Liver (tissue), 9 donors: ENCODE results near the gene PTPRH. TPM values are rescaled to one million over a fixed set of nuclear protein-coding genes. Genes with fewer than 3 reads are reported as not detected.

Experiments
- DNase-seq: peaks from one replicate; pipeline ENCODE4 v3.0.0-alpha.2; 2017; ENCODE audit warnings: low spot score
- H3K27ac ChIP-seq, 2 donors: one replicate each; pipeline ENCODE4 v1.7.0; 2013; ENCODE audit warnings: inconsistent platforms in 2 of 2, low read length in 2 of 2, control low read depth in 1 of 2, low read depth in 1 of 2, mild to moderate bottlenecking in 1 of 2
- H3K27me3 ChIP-seq, 4 donors: one replicate each; pipeline versions ENCODE4 v1.6.1 to v1.7.0; 2013; ENCODE audit warnings: low read length in 3 of 4, inconsistent platforms in 1 of 4, mild to moderate bottlenecking in 1 of 4, moderate library complexity in 1 of 4; ENCODE audit not compliant: control insufficient read depth in 4 of 4, insufficient read depth in 4 of 4
- H3K36me3 ChIP-seq, 4 donors: one replicate each; pipeline versions ENCODE4 v1.6.1 to v1.7.0; 2013; ENCODE audit warnings: low read length in 3 of 4, mild to moderate bottlenecking in 3 of 4, low read depth in 1 of 4, moderate library complexity in 1 of 4; ENCODE audit not compliant: control insufficient read depth in 4 of 4, insufficient read depth in 3 of 4
- H3K4me1 ChIP-seq, 4 donors: one replicate each; pipeline versions ENCODE4 v1.6.1 to v1.7.0; 2013; ENCODE audit warnings: low read length in 3 of 4, mild to moderate bottlenecking in 3 of 4, moderate library complexity in 1 of 4; ENCODE audit not compliant: control insufficient read depth in 4 of 4, insufficient read depth in 4 of 4
- H3K4me3 ChIP-seq, 3 donors: one replicate each; pipeline versions ENCODE4 v1.6.1 to v1.7.0; 2013; ENCODE audit warnings: low read length in 3 of 3, control low read depth in 1 of 3, low read depth in 1 of 3, mild to moderate bottlenecking in 1 of 3
- H3K9ac ChIP-seq, 2 donors: one replicate each; pipeline ENCODE4 v1.7.0; 2013; ENCODE audit warnings: low read length in 2 of 2, mild to moderate bottlenecking in 2 of 2, moderate library complexity in 2 of 2, control low read depth in 1 of 2, low read depth in 1 of 2
- H3K9me3 ChIP-seq, 4 donors: one replicate each; pipeline versions ENCODE4 v1.6.1 to v1.7.0; 2013; ENCODE audit warnings: low read length in 3 of 4; ENCODE audit not compliant: control insufficient read depth in 4 of 4
- CTCF ChIP-seq: fragments of 150-350 bp; IDR thresholded peaks from 2 replicates; pipeline ENCODE4 v1.5.1; 2017; ENCODE audit warnings: improper control_type of control experiment, low read depth, low read length; ENCODE audit not compliant: missing input control
- EGR1 ChIP-seq, 2 donors: IDR thresholded peaks; 2 replicates each; pipeline ENCODE4 v1.6.1; 2016 to 2018; ENCODE audit warnings: antibody characterized with exemption in 2 of 2, low read depth in 2 of 2
- FOXA1 ChIP-seq: IDR thresholded peaks from 2 replicates; pipeline ENCODE4 v1.6.1; 2016; ENCODE audit warnings: antibody characterized with exemption
- HNF4G ChIP-seq: IDR thresholded peaks from 2 replicates; pipeline ENCODE4 v1.6.1; 2016; ENCODE audit warnings: antibody characterized with exemption
- JUND ChIP-seq, 2 donors: IDR thresholded peaks; 2 replicates each; pipeline ENCODE4 v1.6.1; 2016; ENCODE audit warnings: antibody characterized with exemption in 2 of 2
- RAD21 ChIP-seq, 2 donors: IDR thresholded peaks; 2 replicates each; pipeline ENCODE4 v1.6.1; 2016; ENCODE audit warnings: antibody characterized with exemption in 2 of 2, mild to moderate bottlenecking in 2 of 2
- RXRA ChIP-seq, 2 donors: IDR thresholded peaks; 2 replicates each; pipeline ENCODE4 v1.6.1; 2017 to 2018; ENCODE audit warnings: antibody characterized with exemption in 2 of 2, mild to moderate bottlenecking in 1 of 2
- SP1 ChIP-seq: IDR thresholded peaks from 2 replicates; pipeline ENCODE4 v1.6.1; 2018; ENCODE audit warnings: antibody characterized with exemption, mild to moderate bottlenecking
- YY1 ChIP-seq: IDR thresholded peaks from 2 replicates; pipeline ENCODE4 v1.6.1; 2016; ENCODE audit warnings: antibody characterized with exemption, mild to moderate bottlenecking
- WGBS: extraction: QIAGEN DNeasy Blood & Tissue Kit; methylation state at CpG from one replicate; pipeline ENCODE4 v1.1.7; 2013; 5-methylcytosine and 5-hydroxymethylcytosine counted together
- polyA plus RNA-seq, 2 donors: library from polyadenylated mRNA; stranded (reverse) in 1 of 2; unstranded in 1 of 2; fragments of 200-250 nt in 1 of 2; fragments of >200 nt in 1 of 2; fragmentation: Nextera tagmentation in 1 of 2; extraction: Ambion mirVana in 1 of 2; gene quantifications; one replicate each; pipeline versions ENCODE4 v1.2.1 to v1.2.3, GENCODE V29; 2013 to 2015
- total RNA-seq, 2 donors: library from RNA; depleted of rRNA; stranded (reverse); fragments of >200 nt; gene quantifications; one replicate each; pipeline ENCODE4 v1.2.3, GENCODE V29; 2014
- TF ChIP-seq, protein P1 (sequence below): IDR thresholded peaks from 2 replicates; pipeline ENCODE4 v1.6.1; 2016; ENCODE audit warnings: antibody characterized with exemption
- TF ChIP-seq, protein P2 (sequence below): IDR thresholded peaks from 2 replicates; pipeline ENCODE4 v1.6.1; 2016; ENCODE audit warnings: antibody characterized with exemption
- TF ChIP-seq, protein P3 (sequence below): IDR thresholded peaks from 2 replicates; pipeline ENCODE4 v1.6.1; 2016; ENCODE audit warnings: antibody characterized with exemption
- TF ChIP-seq, protein P4 (sequence below): IDR thresholded peaks from 2 replicates; pipeline ENCODE4 v1.6.1; 2016; ENCODE audit warnings: antibody characterized with exemption, mild to moderate bottlenecking
- donor health status: healthy.
- donor health status: healthy.
- donor health status: healthy.
- donor health status: healthy.
- donor health status: healthy.

The PTPRH gene
- total and polyA plus RNA-seq, 4 donors = 3.1 to 20.4 (median 11.4) TPM

DNA sequence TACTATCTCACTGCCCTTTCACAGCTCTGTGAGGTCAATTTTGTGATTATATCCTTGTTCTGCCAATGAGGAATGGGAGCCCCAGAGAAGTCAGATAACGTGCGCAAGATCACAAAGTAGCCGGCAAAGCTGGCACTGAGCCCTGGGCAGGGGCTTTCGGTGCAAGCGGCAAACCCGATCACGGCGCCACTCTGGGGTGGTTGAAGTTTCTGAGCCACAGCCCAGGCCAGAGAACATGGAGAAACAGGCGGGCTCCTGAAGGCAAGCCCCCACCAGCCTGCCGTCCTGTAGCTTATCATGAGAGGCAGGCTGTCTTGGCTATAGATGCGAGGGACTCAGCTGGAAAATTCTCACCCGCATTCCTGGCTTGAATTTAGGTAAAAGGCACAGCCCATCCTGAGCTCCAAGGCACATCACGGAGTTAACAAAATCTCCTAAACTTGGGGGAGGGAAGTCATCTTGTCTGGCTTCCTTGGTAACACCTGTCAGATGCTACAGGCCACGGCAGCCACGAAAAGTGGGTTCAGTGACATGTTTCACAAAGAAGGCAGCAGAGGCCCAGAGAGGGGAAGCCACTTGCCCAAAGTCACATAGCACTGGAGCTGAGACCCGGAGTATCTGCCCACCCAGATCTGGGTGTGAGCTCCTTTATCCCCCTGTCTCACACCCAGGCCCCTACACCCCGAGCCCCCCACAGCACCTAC is 72.8 kb downstream of the PTPRH start:
- TF ChIP-seq, protein P1, sequence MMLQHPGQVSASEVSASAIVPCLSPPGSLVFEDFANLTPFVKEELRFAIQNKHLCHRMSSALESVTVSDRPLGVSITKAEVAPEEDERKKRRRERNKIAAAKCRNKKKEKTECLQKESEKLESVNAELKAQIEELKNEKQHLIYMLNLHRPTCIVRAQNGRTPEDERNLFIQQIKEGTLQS = no peak
- TF ChIP-seq, protein P2, sequence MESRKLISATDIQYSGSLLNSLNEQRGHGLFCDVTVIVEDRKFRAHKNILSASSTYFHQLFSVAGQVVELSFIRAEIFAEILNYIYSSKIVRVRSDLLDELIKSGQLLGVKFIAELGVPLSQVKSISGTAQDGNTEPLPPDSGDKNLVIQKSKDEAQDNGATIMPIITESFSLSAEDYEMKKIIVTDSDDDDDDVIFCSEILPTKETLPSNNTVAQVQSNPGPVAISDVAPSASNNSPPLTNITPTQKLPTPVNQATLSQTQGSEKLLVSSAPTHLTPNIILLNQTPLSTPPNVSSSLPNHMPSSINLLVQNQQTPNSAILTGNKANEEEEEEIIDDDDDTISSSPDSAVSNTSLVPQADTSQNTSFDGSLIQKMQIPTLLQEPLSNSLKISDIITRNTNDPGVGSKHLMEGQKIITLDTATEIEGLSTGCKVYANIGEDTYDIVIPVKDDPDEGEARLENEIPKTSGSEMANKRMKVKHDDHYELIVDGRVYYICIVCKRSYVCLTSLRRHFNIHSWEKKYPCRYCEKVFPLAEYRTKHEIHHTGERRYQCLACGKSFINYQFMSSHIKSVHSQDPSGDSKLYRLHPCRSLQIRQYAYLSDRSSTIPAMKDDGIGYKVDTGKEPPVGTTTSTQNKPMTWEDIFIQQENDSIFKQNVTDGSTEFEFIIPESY = no peak
- TF ChIP-seq HNF4G (no peak), RAD21 (IDR thresholded peaks at IDR 0.05) (no peak), JUND (IDR thresholded peaks at IDR 0.05) (no peak), RXRA (IDR thresholded peaks at IDR 0.05) (no peak), EGR1 (IDR thresholded peaks at IDR 0.05; ENCODE audit: low read depth in 2 of 2) (no peak), YY1 (no peak)
- H3K27me3 ChIP-seq = peaks cover 0 to 2% (median 0%) of the 10 kb centered on the region in 4 donors
- H3K4me1 ChIP-seq = no peaks in the 10 kb centered on the region
- no peak overlapping the region for H3K9ac ChIP-seq
- H3K27ac ChIP-seq = no peak overlapping the region
- WGBS = 74% methylated on average over 17 of the region's 17 CpGs
- no peak overlapping the region for H3K4me3 ChIP-seq
- H3K9me3 ChIP-seq = no peaks in the 10 kb centered on the region
- no peaks in the 10 kb centered on the region for H3K36me3 ChIP-seq
- DNase-seq = no peak

DNA sequence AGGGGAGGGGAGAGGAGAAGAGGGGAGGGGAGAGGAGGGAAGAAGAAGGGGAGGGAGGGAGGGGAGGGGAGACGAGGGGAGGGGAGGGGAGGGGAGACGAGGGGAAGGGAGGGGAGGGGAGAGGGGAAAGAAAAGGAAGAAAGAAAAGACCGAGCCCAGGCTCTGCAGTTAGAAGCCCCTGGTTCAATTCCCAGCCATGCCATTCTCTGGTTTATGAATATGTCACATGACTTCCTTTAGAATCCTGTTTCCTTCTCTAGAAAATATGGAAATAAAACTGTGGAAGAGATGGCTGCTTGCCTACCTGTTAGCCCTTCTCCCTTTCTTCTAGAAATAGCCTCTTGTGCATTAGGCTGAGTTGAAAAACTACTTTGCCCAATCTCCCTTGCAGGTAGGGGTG is 74.6 kb downstream of the PTPRH start:
- TF ChIP-seq, protein P2 = no peak
- TF ChIP-seq RXRA (IDR thresholded peaks at IDR 0.05) (no peak), RAD21 (IDR thresholded peaks at IDR 0.05) (no peak), YY1 (no peak)
- TF ChIP-seq, protein P1 = no peak
- Histone ChIP-seq H3K4me3 (no peak overlapping the region), H3K36me3 (no peaks in the 10 kb centered on the region), H3K27ac (no peak overlapping the region), H3K27me3 (peaks cover 0 to 2% (median 0%) of the 10 kb centered on the region in 4 donors), H3K9ac (no peak overlapping the region), H3K9me3 (no peaks in the 10 kb centered on the region), H3K4me1 (no peaks in the 10 kb centered on the region)
- DNase-seq = no peak
- WGBS = 16% methylated on average over 2 of the region's 3 CpGs

DNA sequence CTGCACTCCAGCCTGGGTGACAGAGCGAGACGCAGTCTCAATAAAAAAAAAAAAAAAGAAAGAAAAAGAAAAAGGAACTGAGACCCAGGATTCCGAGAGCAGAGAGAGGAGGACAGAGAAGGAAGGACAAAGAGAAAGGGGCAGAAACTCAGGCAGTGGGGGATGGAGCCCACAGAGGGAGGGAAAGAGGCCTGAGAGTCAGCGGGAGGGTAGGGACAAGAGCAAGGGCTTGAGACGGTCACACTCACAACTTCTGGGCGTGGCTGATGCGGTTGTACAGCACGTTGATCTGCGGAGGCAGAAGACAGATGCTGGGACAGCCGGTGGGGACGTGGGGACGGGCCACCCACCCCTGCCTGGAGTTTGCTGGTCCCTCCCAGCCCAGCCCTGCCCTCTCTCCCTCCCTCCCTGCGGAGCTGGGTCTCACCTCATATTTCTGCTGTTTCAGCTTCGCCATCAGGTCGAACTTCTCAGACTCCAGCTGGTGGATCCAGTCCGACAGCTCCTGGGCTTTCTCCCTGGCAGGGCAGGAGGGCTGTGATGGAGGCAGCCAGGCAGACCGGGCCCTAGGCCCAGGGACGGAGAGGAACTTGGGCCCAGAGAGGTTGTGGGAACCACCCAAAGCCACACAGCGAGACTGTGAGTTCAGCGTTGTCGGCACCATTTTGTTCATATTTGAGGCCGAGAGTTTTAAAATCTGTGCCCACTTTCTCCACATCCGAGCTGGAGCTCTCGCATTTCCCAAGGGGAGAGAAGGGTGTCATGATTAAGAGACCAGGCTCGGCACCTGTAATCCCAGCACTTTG is 75.5 kb downstream of the PTPRH start:
- no peaks in the 10 kb centered on the region for H3K9me3 ChIP-seq
- 60% methylated on average over 25 of the region's 25 CpGs for WGBS
- no peak for DNase-seq
- H3K27me3 ChIP-seq = peaks cover 0 to 2% (median 0%) of the 10 kb centered on the region in 4 donors
- no peak overlapping the region for H3K27ac ChIP-seq
- H3K36me3 ChIP-seq = no peaks in the 10 kb centered on the region
- H3K4me1 ChIP-seq = no peaks in the 10 kb centered on the region
- H3K9ac ChIP-seq = no peak overlapping the region
- no peak overlapping the region for H3K4me3 ChIP-seq
- TF ChIP-seq SP1 (no peak), JUND (IDR thresholded peaks at IDR 0.05) (no peak), YY1 (no peak), CTCF (no peak), FOXA1 (no peak), HNF4G (no peak), RAD21 (IDR thresholded peaks at IDR 0.05) (no peak)
- TF ChIP-seq, protein P3, sequence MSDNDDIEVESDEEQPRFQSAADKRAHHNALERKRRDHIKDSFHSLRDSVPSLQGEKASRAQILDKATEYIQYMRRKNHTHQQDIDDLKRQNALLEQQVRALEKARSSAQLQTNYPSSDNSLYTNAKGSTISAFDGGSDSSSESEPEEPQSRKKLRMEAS = no peak
- TF ChIP-seq, protein P4, sequence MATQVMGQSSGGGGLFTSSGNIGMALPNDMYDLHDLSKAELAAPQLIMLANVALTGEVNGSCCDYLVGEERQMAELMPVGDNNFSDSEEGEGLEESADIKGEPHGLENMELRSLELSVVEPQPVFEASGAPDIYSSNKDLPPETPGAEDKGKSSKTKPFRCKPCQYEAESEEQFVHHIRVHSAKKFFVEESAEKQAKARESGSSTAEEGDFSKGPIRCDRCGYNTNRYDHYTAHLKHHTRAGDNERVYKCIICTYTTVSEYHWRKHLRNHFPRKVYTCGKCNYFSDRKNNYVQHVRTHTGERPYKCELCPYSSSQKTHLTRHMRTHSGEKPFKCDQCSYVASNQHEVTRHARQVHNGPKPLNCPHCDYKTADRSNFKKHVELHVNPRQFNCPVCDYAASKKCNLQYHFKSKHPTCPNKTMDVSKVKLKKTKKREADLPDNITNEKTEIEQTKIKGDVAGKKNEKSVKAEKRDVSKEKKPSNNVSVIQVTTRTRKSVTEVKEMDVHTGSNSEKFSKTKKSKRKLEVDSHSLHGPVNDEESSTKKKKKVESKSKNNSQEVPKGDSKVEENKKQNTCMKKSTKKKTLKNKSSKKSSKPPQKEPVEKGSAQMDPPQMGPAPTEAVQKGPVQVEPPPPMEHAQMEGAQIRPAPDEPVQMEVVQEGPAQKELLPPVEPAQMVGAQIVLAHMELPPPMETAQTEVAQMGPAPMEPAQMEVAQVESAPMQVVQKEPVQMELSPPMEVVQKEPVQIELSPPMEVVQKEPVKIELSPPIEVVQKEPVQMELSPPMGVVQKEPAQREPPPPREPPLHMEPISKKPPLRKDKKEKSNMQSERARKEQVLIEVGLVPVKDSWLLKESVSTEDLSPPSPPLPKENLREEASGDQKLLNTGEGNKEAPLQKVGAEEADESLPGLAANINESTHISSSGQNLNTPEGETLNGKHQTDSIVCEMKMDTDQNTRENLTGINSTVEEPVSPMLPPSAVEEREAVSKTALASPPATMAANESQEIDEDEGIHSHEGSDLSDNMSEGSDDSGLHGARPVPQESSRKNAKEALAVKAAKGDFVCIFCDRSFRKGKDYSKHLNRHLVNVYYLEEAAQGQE = no peak
- TF ChIP-seq, protein P1 = no peak
